WI38 (cell line): ENCODE measurements around the gene ABHD10.
"Not testable (repeated sequence)": the region's sequence is repeated elsewhere in the genome, so short reads cannot be mapped to it uniquely, and the experiment has no call there.

Source experiments
- H3K4me3 ChIP-seq: 2 replicates; pipeline ENCODE4 v1.5.1; 2011; ENCODE audit warnings: low read depth, mild to moderate bottlenecking, control low read depth, low read length
- CTCF ChIP-seq: IDR thresholded peaks from 2 replicates; pipeline ENCODE4 v1.5.1; 2012; ENCODE audit warnings: low read depth, mild to moderate bottlenecking, control low read depth, low read length

Gene ABHD10

DNA sequence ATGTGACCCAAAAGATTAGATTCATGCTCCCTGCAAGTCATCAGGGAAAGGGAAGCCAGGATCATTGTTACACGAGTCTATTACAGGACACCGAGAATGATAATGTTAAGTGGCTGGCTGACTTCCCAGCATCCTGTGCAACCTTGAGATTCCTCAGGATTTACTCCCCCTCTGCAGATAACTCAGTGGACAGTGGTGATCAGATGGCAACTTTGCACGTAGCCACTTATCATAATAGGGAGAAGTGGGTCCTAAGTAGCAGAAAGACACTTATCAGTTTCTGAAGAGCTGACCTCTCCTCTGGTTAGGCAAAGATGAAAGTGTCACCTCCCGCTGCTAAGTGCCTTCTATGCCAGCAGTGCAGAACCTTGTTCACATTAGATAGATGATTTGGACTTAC, 49.0 kb downstream of the ABHD10 start:
- H3K4me3 ChIP-seq = no peak overlapping the region
- TF ChIP-seq CTCF = no peak

DNA sequence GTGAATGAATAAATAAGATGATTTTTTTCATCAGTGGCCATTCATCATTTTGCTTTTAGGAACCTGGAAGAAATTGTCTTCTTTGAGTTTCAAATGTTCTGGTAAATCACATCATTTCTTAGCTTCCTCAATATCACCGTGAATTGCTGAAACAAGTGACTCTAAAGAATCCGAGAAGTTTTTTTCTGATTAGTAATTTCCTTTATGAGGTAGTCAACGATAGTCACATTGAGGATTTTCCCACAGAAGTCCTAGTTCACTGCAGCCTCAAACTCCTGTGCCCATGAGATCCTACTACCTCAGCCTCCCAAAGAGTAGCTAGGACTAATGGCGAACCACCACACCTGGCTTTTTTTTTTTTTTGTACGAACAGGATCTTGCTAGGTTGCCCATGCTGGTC, 52.1 kb downstream of the ABHD10 start:
- H3K4me3 ChIP-seq = no peak overlapping the region
- TF ChIP-seq CTCF = no peak

DNA sequence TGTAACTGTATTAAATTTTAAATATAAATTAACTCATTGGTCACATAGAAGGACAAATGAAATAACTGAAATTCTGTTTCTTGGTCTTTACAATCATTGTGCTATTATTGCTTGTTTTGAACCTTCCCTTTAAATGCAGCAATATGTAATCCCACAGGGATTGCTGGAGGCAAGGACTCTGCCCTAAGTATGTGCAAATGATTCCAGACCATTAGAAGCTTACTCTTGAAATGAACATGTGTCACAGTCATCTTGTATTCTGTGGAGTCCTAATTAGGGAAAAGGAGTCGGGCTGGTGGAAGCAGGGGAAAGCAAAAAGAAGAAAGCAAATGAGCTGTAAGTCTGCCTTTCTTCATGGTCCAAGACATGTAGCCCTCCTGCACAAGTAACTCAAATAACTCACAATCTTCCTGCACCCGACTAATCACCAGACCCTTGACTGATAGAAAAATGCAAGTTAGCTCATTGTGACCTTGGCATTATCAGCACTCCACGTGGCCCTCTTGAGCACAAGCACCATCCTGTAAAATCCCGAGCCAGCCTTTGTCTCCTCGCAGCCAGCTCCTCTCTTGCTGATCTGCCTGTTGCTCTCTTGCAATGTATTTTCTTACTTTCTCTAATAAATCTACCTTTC, 53.4 kb downstream of the ABHD10 start:
- no peak overlapping the region for H3K4me3 ChIP-seq
- no peak for TF ChIP-seq CTCF

- no peak for TF ChIP-seq CTCF
- no peak within 1 kb of the TSS for H3K4me3 ChIP-seq
Observed at GRCh38 chr3:112034436-112034835, 55.6 kb downstream of the ABHD10 start, which contains the start of gene TMPRSS7. Gene TMPRSS7 (plus strand): TSS chr3:112034736. CDS start chr3:112034846, 110 bp downstream.

DNA sequence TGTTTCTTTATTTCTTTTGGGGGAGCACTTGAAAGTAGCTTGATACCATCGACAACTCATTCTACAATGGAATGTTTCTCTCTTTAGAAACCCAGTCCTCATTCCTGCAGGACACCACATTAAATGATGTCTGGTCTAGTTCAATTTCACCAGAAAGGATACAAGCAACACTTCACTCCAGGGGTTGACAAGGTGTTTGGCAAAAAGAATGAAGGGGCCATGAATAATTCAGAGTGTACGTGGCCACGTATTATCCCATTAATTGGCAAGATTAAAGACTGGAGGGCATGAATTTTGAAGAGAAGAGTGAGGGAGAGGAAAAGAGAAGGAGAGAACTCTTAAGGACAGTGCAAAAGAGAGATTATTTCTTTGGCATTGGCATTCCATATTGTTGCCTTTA, 56.4 kb downstream of the ABHD10 start:
- TF ChIP-seq CTCF = no peak

GRCh38 chr3:112037194-112037593, 58.4 kb downstream of the ABHD10 start:
- not testable (repeated sequence) for H3K4me3 ChIP-seq

More for the DNA sequence above, 56.4 kb downstream of the ABHD10 start:
- H3K4me3 ChIP-seq = no peak overlapping the region

DNA sequence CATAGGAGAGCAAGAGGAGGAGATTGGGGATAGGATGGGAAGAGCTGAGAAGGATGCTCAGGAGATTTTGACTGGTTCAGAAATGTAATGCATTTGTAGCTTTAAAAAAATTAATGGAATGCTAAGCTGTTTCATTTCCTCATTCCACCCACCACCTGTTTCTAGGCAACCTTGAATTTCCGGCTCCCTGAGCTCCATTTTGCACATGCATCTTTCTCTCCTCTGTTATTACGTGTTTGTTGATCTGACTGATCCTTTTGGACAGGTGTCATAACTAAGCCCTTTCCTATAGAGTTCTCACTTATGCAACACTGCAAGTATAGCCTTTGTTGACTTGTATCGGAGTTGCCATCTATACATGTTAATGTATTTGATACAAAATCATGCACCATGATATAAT, 60.0 kb downstream of the ABHD10 start:
- H3K4me3 ChIP-seq = no peak overlapping the region
- TF ChIP-seq CTCF = no peak

- no peak for TF ChIP-seq CTCF
- H3K4me3 ChIP-seq = no peak overlapping the region
Observed at GRCh38 chr3:112041321-112041720, 62.5 kb downstream of the ABHD10 start.
